Endothelial cell of umbilical vein (primary cell): ENCODE data around the gene DLL1. TPM values are rescaled to one million over a fixed set of nuclear protein-coding genes. Genes with fewer than 3 reads are reported as not detected.

Experiments
- BruUV-seq: library from RNA; stranded (reverse); fragments of 400-500 nt; replicated peaks from 2 replicates; lab custom pipeline; 2021; lab: Mats Ljungman, UMichigan
- CTCF ChIA-PET: fragments of 300-600, 350-600 bp; sonication (Branson Sonifier 250); formaldehyde crosslinking; loops from one replicate; lab custom pipeline; 2021; ENCODE audit warnings: antibody characterized with exemption, inconsistent platforms; lab: Charles Lee
- POLR2A ChIA-PET: fragments of 300-600, 350-600 bp; sonication (Branson Sonifier 250); formaldehyde crosslinking; loops from one replicate; lab custom pipeline; 2021; ENCODE audit warnings: antibody characterized with exemption, inconsistent platforms; lab: Charles Lee
- DNase-seq: peaks from one replicate; pipeline ENCODE4 v3.0.0-alpha.2; 2011; ENCODE audit warnings: low read depth, low spot score
- FAIRE-seq: peaks from 2 replicates; lab custom pipeline; 2011; peaks lifted over from hg19 to GRCh38; lab: Jason Lieb, UNC
- H2AFZ ChIP-seq: 2 replicates; pipeline ENCODE4 v1.6.0; 2012; ENCODE audit warnings: low read depth, low read length, control low read depth, inconsistent platforms
- H3K27ac ChIP-seq: 2 replicates; pipeline ENCODE4 v1.5.1; 2011; ENCODE audit warnings: low read depth, mild to moderate bottlenecking, control low read depth, low read length, moderate library complexity; ENCODE audit not compliant: insufficient read depth
- H3K27me3 ChIP-seq, 2 experiments: 2 replicates each; pipeline versions ENCODE4 v1.6.0 to v1.6.1; 2011; ENCODE audit warnings: low read length in 2 of 2, mixed read lengths in 1 of 2; ENCODE audit not compliant: control insufficient read depth in 2 of 2, insufficient read depth in 2 of 2
- H3K36me3 ChIP-seq, 2 experiments: 2 replicates in 1 of 2; 3 replicates in 1 of 2; pipeline ENCODE4 v1.5.1; 2011; ENCODE audit warnings: low read length in 2 of 2, mild to moderate bottlenecking in 1 of 2, moderate library complexity in 1 of 2; ENCODE audit not compliant: control insufficient read depth in 2 of 2, insufficient read depth in 2 of 2; ENCODE audit errors: extremely low read depth in 1 of 2
- H3K4me1 ChIP-seq: 3 replicates; pipeline ENCODE4 v1.5.1; 2011; ENCODE audit warnings: mild to moderate bottlenecking, low read length; ENCODE audit not compliant: control insufficient read depth, insufficient read depth; ENCODE audit errors: extremely low read depth
- H3K4me2 ChIP-seq: 2 replicates; pipeline ENCODE4 v1.6.1; 2011; ENCODE audit warnings: low read length, control low read depth, mixed read lengths; ENCODE audit not compliant: insufficient read depth
- H3K4me3 ChIP-seq, 3 experiments: fragments of 200-600 bp in 1 of 3; sonication (generic), shearing (Covaris generic) in 1 of 3; replicated peaks in 1 of 3; 2 replicates each; pipeline ENCODE4 v1.5.1; 2011 to 2016; ENCODE audit warnings: control low read depth in 3 of 3, low read length in 3 of 3, mild to moderate bottlenecking in 2 of 3, inconsistent platforms in 1 of 3, low read depth in 1 of 3, moderate library complexity in 1 of 3; ENCODE audit not compliant: insufficient read depth in 1 of 3
- H3K79me2 ChIP-seq: 2 replicates; pipeline ENCODE4 v1.6.0; 2012; ENCODE audit warnings: low read length, inconsistent platforms; ENCODE audit not compliant: control insufficient read depth, insufficient read depth
- H3K9ac ChIP-seq: replicated peaks from 2 replicates; pipeline ENCODE3; 2011; ENCODE audit warnings: low read length, control low read depth; ENCODE audit not compliant: insufficient read depth; ENCODE audit errors: extremely low read depth
- H3K9me1 ChIP-seq: replicated peaks from 3 replicates; pipeline ENCODE4 v1.6.0; 2011; ENCODE audit warnings: mild to moderate bottlenecking, low read length; ENCODE audit not compliant: control insufficient read depth, insufficient read depth; ENCODE audit errors: extremely low read depth
- H3K9me3 ChIP-seq: replicated peaks from 2 replicates; pipeline ENCODE4 v1.5.1; 2012; ENCODE audit warnings: low read length, inconsistent platforms; ENCODE audit not compliant: control insufficient read depth, insufficient read depth
- H4K20me1 ChIP-seq: replicated peaks from 2 replicates; pipeline ENCODE3; 2011; ENCODE audit warnings: mild to moderate bottlenecking, low read length; ENCODE audit not compliant: control insufficient read depth, insufficient read depth; ENCODE audit errors: extremely low read depth
- CTCF ChIP-seq, 2 donors: IDR thresholded peaks; 1 replicate in 1 of 2; 2 replicates in 1 of 2; pipeline ENCODE4 v1.5.1; 2011; ENCODE audit warnings: low read length in 2 of 2, mild to moderate bottlenecking in 2 of 2, moderate library complexity in 2 of 2, control low read depth in 1 of 2, inconsistent platforms in 1 of 2, low read depth in 1 of 2; ENCODE audit not compliant: insufficient read depth in 1 of 2; ENCODE audit errors: extremely low read depth in 1 of 2
- EZH2 ChIP-seq: IDR thresholded peaks from 2 replicates; pipeline ENCODE4 v1.6.1; 2012; ENCODE audit warnings: borderline replicate concordance, low read depth, mild to moderate bottlenecking, moderate library complexity, low read length, inconsistent platforms; ENCODE audit not compliant: severe bottlenecking
- FOS ChIP-seq: IDR thresholded peaks from 2 replicates; pipeline ENCODE4 v1.6.1; 2011; ENCODE audit warnings: mild to moderate bottlenecking, low read length, moderate library complexity, borderline replicate concordance; ENCODE audit not compliant: insufficient read depth
- GATA2 ChIP-seq: IDR thresholded peaks from 2 replicates; pipeline ENCODE4 v1.7.0; 2011; ENCODE audit warnings: low read depth, mild to moderate bottlenecking, moderate library complexity, mixed read lengths, low read length; ENCODE audit not compliant: insufficient read length, insufficient read depth
- JUN ChIP-seq: IDR thresholded peaks from 2 replicates; pipeline ENCODE4 v1.6.1; 2011; ENCODE audit warnings: borderline replicate concordance, low read depth; ENCODE audit not compliant: insufficient read length, insufficient read depth
- MAX ChIP-seq: IDR thresholded peaks from 2 replicates; pipeline ENCODE4 v1.6.1; 2011; ENCODE audit not compliant: insufficient read depth, insufficient read length
- MYC ChIP-seq: IDR thresholded peaks from one replicate; pipeline ENCODE4 v1.6.1; 2011; ENCODE audit warnings: mild to moderate bottlenecking, low read depth, low read length
- POLR2A ChIP-seq: IDR thresholded peaks from 2 replicates; pipeline ENCODE4 v1.6.1; 2012; ENCODE audit warnings: low read depth, mild to moderate bottlenecking, control low read depth, low read length
- POLR2AphosphoS5 ChIP-seq: IDR thresholded peaks from 2 replicates; pipeline ENCODE4 v1.6.1; 2012; ENCODE audit warnings: low read depth, mild to moderate bottlenecking, control low read depth, low read length, moderate library complexity; ENCODE audit not compliant: insufficient read depth
- dilution Hi-C: fragments of 300-500 bp; cut with MboI; formaldehyde crosslinking; loops from one replicate; pipeline ENCODE4 v1.15.0; 2019; ENCODE audit warnings: low sequenced_read_pairs; ENCODE audit not compliant: extremely low pct_ligation_motif_present
- intact Hi-C: fragments of 100-400 bp; cut with micrococcal nuclease; formaldehyde crosslinking; loops from one replicate; pipeline ENCODE4 v1.10.0; 2022
- polyA plus RNA-seq, 4 experiments: library from polyadenylated mRNA; depleted of rRNA in 3 of 4; stranded (reverse) in 3 of 4; unstranded in 1 of 4; fragments of >200 nt; gene quantifications; 2 replicates each; pipeline versions ENCODE4 v1.2.1 to v1.2.3, GENCODE V29; 2011 to 2012; ENCODE audit warnings: missing spikeins in 1 of 4
- total RNA-seq: library from RNA; stranded (reverse); gene quantifications from 2 replicates; pipeline ENCODE4 v1.2.3, GENCODE V29; 2021

DLL1 gene
- total and polyA plus RNA-seq, 2 donors (not counting 3 experiments of a cell fraction or from before 2014, with no cell fraction given), result 1.4 to 2.3 TPM

DNA sequence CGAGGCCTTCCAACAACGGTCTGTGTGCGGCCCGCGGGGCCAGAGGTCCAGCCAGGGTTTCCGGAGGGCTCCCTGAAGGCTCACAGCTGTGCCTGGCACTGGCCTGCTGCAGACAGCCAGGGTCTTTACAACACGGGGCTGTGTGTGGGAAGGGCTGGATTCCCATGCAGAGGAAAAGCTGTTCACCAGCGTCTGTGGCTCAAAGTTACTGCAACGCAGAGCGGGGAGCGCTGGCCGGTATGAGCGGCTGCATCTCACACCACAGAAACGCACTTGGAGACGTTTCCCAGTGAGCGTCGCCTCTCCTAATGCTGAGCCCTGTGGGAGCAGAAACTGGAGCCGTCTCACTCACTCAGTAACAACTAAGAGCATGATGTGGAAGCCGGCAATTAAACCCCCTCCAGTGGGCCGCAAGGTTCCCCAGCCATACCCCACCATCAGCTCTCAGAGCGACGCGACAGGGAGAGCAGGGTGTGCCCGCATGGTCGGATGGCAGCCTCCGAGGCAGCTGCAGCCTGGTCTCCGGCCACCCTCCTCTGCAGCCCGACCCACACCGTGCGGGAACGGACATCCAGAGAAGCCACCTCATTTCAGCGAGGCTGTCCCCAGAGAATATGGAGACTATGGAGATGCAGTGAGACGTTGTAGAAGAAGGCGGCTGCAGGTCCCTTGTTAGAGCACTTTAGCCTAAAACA, 42.6 kb downstream of the DLL1 start:
- Histone ChIP-seq H4K20me1 (no peaks in the 10 kb centered on the region), H3K9me3 (no peaks in the 10 kb centered on the region), H3K9ac (no peak overlapping the region), H3K4me1 (no peaks in the 10 kb centered on the region), H3K36me3 (no peaks in the 10 kb centered on the region), H3K4me3 (no peak overlapping the region), H2AFZ (no peak overlapping the region), H3K79me2 (no peaks in the 10 kb centered on the region), H3K27me3 (no peaks in the 10 kb centered on the region), H3K4me2 (no peak overlapping the region), H3K27ac (no peak overlapping the region), H3K9me1 (no peaks in the 10 kb centered on the region)
- no TSS peak for BruUV-seq
- FAIRE-seq (no peak), DNase-seq (no peak)
- TF ChIP-seq POLR2A, result no peak
- TF ChIP-seq GATA2, result no peak
- TF ChIP-seq JUN, result no peak
- no peak for TF ChIP-seq MAX
- TF ChIP-seq CTCF (IDR thresholded peaks at IDR 0.05; ENCODE audit: extremely low read depth in 1 of 2, insufficient read depth in 1 of 2, low read depth in 1 of 2, low read length in 2 of 2), result no peak
- TF ChIP-seq POLR2AphosphoS5, result no peak
- TF ChIP-seq FOS, result no peak
- TF ChIP-seq EZH2, result no peak
- TF ChIP-seq MYC, result no peak
- intact Hi-C loops, result no loop called here
- POLR2A ChIA-PET, result no interaction called here
- dilution Hi-C loops, result no loop called here
- CTCF ChIA-PET, result interaction anchor here (1.1 kb wide), 1 partner anchor 416 kb away, joined by 3 read pairs; no protein-coding TSS in a partner anchor
